GM20431 (cell line): Measurements from ENCODE around the gene CFLAR.
"Not testable (repeated sequence)": the region's sequence is repeated elsewhere in the genome, so short reads cannot be mapped to it uniquely, and the experiment has no call there.

Experiments
- in situ Hi-C: fragments of 300-500 bp; cut with MseI, MboI; formaldehyde crosslinking; loops from one replicate; pipeline ENCODE4 v1.15.0; 2020; ENCODE audit warnings: low sequenced_read_pairs; ENCODE audit not compliant: unreplicated experiment

CFLAR gene

GRCh38 chr2:201172279-201172678, 56.3 kb downstream of the CFLAR start:
- in situ Hi-C loops, result loop anchor here (10.0 kb wide), 1 partner anchor 257 kb away; no protein-coding TSS in a partner anchor

GRCh38 chr2:201174687-201175086, 58.7 kb downstream of the CFLAR start:
- in situ Hi-C loops, result loop anchor here (10.0 kb wide), 1 partner anchor 260 kb away; no protein-coding TSS in a partner anchor

- in situ Hi-C loops, result loop anchor here (10.0 kb wide), 1 partner anchor 261 kb away; no protein-coding TSS in a partner anchor
These were observed 60.1 kb downstream of the CFLAR start for GRCh38 chr2:201176081-201176481.

DNA sequence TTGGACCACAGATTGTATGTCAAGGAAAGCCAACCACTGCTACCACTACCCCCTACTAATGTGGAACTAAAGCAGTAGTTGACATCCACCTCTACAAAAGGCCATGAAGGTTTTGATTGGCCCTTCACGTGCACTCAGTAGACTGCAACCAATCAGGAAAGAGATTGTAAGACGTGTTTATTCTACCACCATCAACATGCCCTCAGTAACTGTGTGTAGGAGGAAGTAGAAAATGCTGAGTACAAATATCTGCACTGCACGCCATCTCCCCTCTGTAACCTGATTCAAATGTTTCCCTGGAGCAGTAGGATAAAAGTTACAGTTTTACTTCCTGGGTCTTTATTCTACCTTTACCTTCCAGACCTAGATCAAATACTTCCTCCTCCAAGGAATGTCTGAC, 64.0 kb downstream of the CFLAR start:
- in situ Hi-C loops, result no loop called here

- in situ Hi-C loops, result no loop called here
These were observed 66.8 kb downstream of the CFLAR start, which contains the start of gene CASP10 for GRCh38 chr2:201182650-201183364. Gene CASP10, plus strand, starts transcription at chr2:201183141. Its CDS starts 2,637 bp downstream, at chr2:201185778.

DNA sequence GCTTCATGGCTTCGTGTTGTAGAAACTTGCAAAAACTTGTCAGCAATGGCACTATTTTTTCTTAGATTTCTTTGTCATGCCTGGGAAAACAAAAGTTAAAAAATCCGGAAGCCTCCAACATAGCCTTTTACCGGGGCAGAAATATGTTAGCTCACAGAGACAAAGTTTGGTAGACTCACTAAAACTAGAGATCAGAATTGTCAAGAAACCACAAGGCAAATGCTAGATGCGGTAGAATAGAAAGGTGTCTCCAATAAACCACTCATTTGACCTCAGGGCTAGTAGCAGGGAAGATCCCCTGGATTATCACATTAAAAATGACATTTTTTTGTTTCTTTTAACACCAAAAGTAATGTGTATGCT, 67.4 kb downstream of the CFLAR start:
- in situ Hi-C loops, result no loop called here

DNA sequence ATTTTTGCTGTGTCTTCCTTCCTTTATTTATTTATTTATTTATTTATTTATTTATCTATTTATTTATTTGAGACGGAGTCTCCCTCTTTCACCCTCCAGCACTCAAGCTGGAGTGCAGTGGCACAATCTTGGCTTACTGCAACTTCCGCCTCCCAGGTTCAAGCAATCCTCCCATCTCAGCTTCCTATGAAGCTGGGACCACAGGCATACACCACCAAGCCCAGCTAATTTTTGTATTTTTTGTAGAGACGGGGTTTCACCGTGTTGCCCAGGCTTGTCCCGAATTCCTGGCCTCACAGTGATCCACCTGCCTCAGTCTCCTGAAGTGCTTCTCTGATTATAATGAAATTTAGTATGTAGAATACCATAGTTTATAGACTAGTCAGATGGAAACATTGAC, 67.9 kb downstream of the CFLAR start:
- in situ Hi-C loops, result not testable (repeated sequence)

DNA sequence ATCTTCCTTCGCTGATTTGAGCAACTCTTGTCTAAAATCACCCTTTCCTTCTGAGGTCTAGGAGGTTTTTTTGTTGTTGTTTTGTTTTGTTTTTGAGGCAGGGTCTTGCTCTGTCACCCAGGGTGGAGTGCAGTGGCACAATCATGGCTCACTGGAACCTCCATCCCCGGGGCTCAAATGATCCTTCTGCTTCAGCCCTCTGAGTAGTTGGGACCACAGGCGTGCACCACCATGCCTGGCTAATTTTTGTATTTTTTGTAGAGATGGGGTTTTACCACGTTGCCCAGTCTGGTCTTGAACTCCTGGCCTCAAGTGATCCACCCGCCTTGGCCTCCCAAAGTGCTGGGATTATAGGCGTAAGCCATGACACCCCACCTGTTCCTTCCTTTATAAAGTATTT, 68.3 kb downstream of the CFLAR start:
- in situ Hi-C loops, result not testable (repeated sequence)

- in situ Hi-C loops, result no loop called here
These were observed 69.9 kb downstream of the CFLAR start for GRCh38 chr2:201185863-201186262.

GRCh38 chr2:201186982-201187381, 71.0 kb downstream of the CFLAR start:
- in situ Hi-C loops, result no loop called here

GRCh38 chr2:201188449-201188848, 72.5 kb downstream of the CFLAR start:
- in situ Hi-C loops, result no loop called here

DNA sequence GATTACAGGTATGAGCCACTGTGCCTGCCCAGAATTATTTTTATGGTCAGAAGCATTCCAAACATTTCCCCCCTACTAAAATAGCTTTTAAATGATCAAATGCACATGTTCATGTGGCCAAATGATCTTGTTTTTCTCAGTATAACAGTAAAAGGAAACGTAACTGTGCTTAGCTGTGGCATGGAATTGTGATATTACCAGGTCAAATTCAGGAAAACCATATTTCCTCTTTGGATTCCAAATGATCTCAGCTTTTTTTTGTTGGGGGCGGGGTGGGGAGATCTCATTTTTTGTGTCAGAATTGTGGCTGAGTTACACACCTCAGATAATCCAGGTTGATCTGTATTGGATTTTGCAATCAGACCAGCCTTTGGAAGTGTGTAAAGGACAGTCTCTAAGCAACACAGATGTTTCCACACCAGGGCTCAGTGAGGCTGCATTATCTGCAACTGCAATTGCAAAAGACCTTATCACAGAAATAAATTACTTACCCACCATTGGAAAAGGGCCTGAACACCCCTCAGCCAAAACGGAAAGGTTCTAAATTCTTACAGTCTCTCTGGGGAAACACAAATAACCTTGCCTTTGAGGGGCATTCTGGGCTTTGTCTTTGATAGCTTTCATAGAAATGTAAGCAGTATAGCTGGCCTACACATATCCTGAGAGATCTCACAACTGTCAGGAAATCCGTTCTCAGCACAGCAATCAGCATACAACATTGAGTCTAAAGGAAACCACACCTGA, 75.3 kb downstream of the CFLAR start:
- in situ Hi-C loops, result no loop called here

GRCh38 chr2:201194097-201194496, 78.1 kb downstream of the CFLAR start:
- in situ Hi-C loops, result no loop called here

- in situ Hi-C loops, result no loop called here
These were observed 79.4 kb downstream of the CFLAR start for GRCh38 chr2:201195331-201195730.

- in situ Hi-C loops, result no loop called here
These were observed 80.0 kb downstream of the CFLAR start for GRCh38 chr2:201196003-201196402.

DNA sequence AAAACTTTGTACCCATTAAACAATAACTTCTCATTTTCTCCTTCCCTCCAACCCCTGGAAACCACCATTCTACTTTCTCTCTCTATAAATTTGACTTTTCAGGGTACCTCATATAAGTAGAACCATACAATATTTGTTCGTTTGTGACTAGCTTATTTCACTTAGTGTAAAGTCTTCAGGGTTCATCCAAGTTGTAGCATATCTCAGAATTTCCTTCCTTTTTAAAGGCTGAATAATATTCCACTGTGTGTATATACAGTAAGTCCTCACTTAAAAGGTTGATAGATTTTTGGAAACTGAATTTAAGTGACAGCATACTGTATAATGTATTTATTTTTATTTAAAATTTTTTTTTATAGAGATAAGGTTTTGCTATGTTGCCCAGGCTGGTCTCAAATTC, 80.8 kb downstream of the CFLAR start:
- in situ Hi-C loops, result no loop called here

DNA sequence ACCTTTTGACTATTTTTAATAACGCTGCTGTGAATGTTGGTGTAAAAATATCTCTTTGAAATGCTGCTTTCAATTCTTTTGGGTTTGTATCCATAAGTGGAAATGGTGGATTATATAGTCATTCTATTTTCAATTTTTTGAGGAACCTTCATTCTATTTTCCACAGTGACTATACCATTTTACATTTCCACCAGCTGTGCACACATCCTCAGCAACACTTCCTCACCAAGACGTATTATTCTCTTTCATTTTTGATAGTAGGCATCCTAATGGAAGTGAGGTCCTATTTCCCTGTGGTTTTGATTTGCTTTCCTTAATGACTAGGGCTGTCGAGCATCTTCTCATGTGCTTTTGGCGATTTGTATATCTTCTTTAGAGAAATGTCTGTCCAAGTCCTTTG, 81.8 kb downstream of the CFLAR start:
- in situ Hi-C loops, result no loop called here

DNA sequence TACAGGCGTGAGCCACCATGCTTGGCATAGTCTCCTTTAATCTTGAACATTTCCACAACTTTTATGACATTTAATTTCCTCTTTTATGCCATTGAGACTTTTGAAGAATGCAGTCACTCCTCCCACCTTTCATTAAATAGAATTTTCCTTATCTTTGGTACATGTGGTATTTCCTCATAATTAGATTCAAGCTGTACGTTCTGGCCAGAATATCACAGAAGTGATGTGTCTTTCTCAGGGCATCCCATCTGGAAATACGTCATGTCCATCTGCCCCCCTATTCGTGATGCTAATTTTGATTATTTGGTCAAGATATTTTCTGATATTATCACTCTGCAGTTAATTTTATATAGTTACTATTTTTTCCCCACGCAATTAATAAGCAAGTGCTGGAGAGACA, 83.9 kb downstream of the CFLAR start:
- in situ Hi-C loops, result no loop called here

DNA sequence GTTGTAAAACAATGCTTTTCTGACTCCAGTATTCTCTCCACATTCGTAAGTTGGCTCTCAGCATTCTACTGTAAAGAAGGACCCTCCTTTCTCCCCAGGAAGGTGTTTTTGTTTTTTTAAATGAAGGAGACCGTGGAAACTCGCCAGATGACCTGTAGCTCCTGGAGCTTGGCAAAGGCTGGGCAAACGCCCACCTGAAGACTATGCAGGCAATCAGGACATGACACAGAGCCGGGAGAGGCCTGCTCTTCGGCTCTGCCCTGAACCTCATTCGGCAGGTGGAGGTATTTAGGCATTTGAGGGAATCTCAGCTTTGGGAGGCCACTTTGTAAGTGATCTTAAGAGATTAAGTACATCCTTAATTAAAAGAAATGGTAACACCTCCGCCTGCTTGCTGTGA, 84.4 kb downstream of the CFLAR start:
- in situ Hi-C loops, result no loop called here

DNA sequence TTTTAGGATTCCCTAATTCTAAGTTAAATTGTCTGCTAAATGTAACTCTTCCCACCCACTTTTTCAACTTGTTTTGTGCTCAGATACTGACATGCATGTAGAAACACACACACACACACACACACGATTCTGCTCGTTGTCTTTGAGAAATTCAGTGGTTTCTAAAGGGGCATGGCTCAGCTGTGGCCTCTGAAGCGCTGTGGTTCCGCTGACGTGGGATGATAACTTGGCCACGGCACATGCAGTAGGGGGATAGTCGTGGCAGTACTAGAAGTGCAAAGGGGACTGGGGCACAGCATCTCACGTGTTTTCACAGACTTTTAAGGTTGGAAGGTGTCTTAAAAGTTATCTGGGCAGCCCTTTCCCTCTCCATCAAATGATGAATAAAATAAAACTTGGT, 85.4 kb downstream of the CFLAR start:
- in situ Hi-C loops, result no loop called here

GRCh38 chr2:201203916-201204654, 88.1 kb downstream of the CFLAR start:
- in situ Hi-C loops, result no loop called here
